GM19395 (cell line): ENCODE data around the gene DNAH12.

ENCODE experiments used
- ATAC-seq: cut with Tn5 transposase; IDR thresholded peaks from one replicate; pipeline ENCODE4 v1.9.1; 2021; ENCODE audit warnings: mild to moderate bottlenecking, moderate library complexity; ENCODE audit not compliant: unreplicated experiment

Gene DNAH12

GRCh38 chr3:57256844-57257243 is 287.3 kb downstream of the DNAH12 start:
- no peak for ATAC-seq

GRCh38 chr3:57252404-57252803 is 291.7 kb downstream of the DNAH12 start:
- no peak for ATAC-seq

DNA sequence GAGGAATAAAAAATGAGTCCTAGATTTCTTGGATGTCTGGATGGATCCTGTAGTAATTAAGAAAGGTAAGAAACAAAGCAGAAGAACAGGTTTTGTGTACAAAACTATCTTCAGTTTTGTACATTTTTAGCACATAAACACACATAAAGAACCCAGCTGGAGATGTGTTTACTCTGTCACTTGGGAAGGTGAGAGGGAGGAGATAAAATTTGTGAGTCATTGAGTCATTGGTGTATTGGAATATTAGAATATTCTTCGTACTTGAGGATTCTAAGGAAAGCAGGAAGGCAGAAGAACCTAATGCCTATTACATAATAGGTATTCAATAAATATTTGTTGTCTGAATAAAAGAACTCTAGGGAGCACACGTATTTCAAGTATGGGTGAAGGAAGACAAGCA is 299.2 kb downstream of the DNAH12 start:
- no peak for ATAC-seq
